HG03342 (cell line): ENCODE results near the gene FAM98B.

Source experiments
- ATAC-seq: cut with Tn5 transposase; IDR thresholded peaks from one replicate; pipeline ENCODE4 v1.9.1; 2021; ENCODE audit warnings: mild to moderate bottlenecking, moderate library complexity; ENCODE audit not compliant: unreplicated experiment

The FAM98B gene

GRCh38 chr15:38534691-38535090, 80.8 kb downstream of the FAM98B start:
- no peak for ATAC-seq

GRCh38 chr15:38535491-38536200, 81.7 kb downstream of the FAM98B start:
- ATAC-seq: no peak

GRCh38 chr15:38536201-38536676, 82.3 kb downstream of the FAM98B start:
- ATAC-seq: no peak
